Neural cell (in vitro differentiated cells): ENCODE data around the gene DNAAF9. TPM values are rescaled to one million over a fixed set of nuclear protein-coding genes. Genes with fewer than 3 reads are reported as not detected.

ENCODE experiments used
- H2AFZ ChIP-seq: fragments of 200-600, 300-800 bp; sonication (generic), shearing (Covaris generic); 2 replicates; pipeline ENCODE4 v1.6.0; 2014; ENCODE audit warnings: low read depth, mild to moderate bottlenecking, antibody characterized with exemption, low read length, moderate library complexity
- H3F3A ChIP-seq: fragments of 200-600 bp; shearing (Covaris generic); 2 replicates; pipeline ENCODE4 v1.6.1; 2016; ENCODE audit warnings: mild to moderate bottlenecking, moderate library complexity, mixed read lengths, antibody characterized with exemption, low read length; ENCODE audit not compliant: insufficient read depth, poor library complexity, severe bottlenecking
- H3K27ac ChIP-seq: fragments of 200-600, 300-800 bp; sonication (generic), shearing (Covaris generic); 2 replicates; pipeline ENCODE4 v1.5.1; 2014; ENCODE audit warnings: mild to moderate bottlenecking, low read length, moderate library complexity
- H3K27me3 ChIP-seq: fragments of 300-800, 200-600 bp; sonication (generic), shearing (Covaris generic); 2 replicates; pipeline ENCODE4 v1.6.0; 2014; ENCODE audit warnings: mild to moderate bottlenecking, low read depth, low read length, moderate library complexity; ENCODE audit not compliant: insufficient read depth
- H3K36me3 ChIP-seq: fragments of 300-800, 200-600 bp; sonication (generic), shearing (Covaris generic); 2 replicates; pipeline ENCODE4 v1.5.1; 2014; ENCODE audit warnings: mild to moderate bottlenecking, antibody characterized with exemption, low read length, moderate library complexity; ENCODE audit not compliant: insufficient read depth
- H3K4me2 ChIP-seq: fragments of 300-800, 200-600 bp; sonication (generic), shearing (Covaris generic); 2 replicates; pipeline ENCODE4 v1.6.0; 2014; ENCODE audit warnings: mild to moderate bottlenecking, low read length
- H3K4me3 ChIP-seq: fragments of 300-800, 200-600 bp; sonication (generic), shearing (Covaris generic); 2 replicates; pipeline ENCODE4 v1.5.1; 2014; ENCODE audit warnings: mild to moderate bottlenecking, low read length, moderate library complexity
- H3K79me2 ChIP-seq: fragments of 200-600 bp; shearing (Covaris generic); replicated peaks from 2 replicates; pipeline ENCODE4 v1.6.0; 2014; ENCODE audit warnings: mild to moderate bottlenecking, low read length, moderate library complexity; ENCODE audit not compliant: insufficient read depth
- H3K9ac ChIP-seq: fragments of 300-800, 200-600 bp; sonication (generic), shearing (Covaris generic); 2 replicates; pipeline ENCODE4 v1.6.1; 2016; ENCODE audit warnings: mild to moderate bottlenecking, low read length, mixed read lengths
- H3K9me2 ChIP-seq: fragments of 200-600 bp; shearing (Covaris generic); 2 replicates; pipeline ENCODE4 v1.6.1; 2016; ENCODE audit warnings: mild to moderate bottlenecking, low read length, mixed read lengths; ENCODE audit not compliant: insufficient read depth
- H3K9me3 ChIP-seq: fragments of 200-600, 300-800 bp; sonication (generic), shearing (Covaris generic); 2 replicates; pipeline ENCODE4 v1.6.1; 2016; ENCODE audit warnings: mild to moderate bottlenecking, mixed run types, low read length, moderate library complexity, mixed read lengths
- H4K20me1 ChIP-seq: fragments of 200-600 bp; shearing (Covaris generic); 2 replicates; pipeline ENCODE4 v1.6.1; 2016; ENCODE audit warnings: mild to moderate bottlenecking, mixed run types; ENCODE audit not compliant: insufficient read depth
- CTCF ChIP-seq: fragments of 450-650 bp; IDR thresholded peaks from 2 replicates; pipeline ENCODE4 v1.5.1; 2014; ENCODE audit warnings: antibody characterized with exemption, mild to moderate bottlenecking, moderate library complexity; ENCODE audit not compliant: poor library complexity, severe bottlenecking
- EP300 ChIP-seq: fragments of 450-650 bp; conservative IDR thresholded peaks from 2 replicates; pipeline ENCODE4 v1.6.1; 2014; ENCODE audit warnings: antibody characterized with exemption, mild to moderate bottlenecking, moderate library complexity; ENCODE audit not compliant: poor library complexity, severe bottlenecking
- EZH2 ChIP-seq: fragments of 200-600, 300-800 bp; shearing (Covaris generic), sonication (generic); IDR thresholded peaks from 2 replicates; pipeline ENCODE4 v1.6.1; 2014; ENCODE audit warnings: antibody characterized with exemption, low read length, borderline replicate concordance, mild to moderate bottlenecking; ENCODE audit not compliant: insufficient read depth, poor library complexity, severe bottlenecking
- MXI1 ChIP-seq: fragments of 450-650 bp; conservative IDR thresholded peaks from 2 replicates; pipeline ENCODE4 v1.6.1; 2014; ENCODE audit warnings: antibody characterized with exemption, mild to moderate bottlenecking; ENCODE audit not compliant: poor library complexity, severe bottlenecking
- POLR2AphosphoS5 ChIP-seq: IDR thresholded peaks from 2 replicates; pipeline ENCODE4 v1.6.1; 2012
- RAD21 ChIP-seq: fragments of 450-650 bp; conservative IDR thresholded peaks from 2 replicates; pipeline ENCODE4 v1.6.1; 2014; ENCODE audit warnings: antibody characterized with exemption, mild to moderate bottlenecking, moderate library complexity
- REST ChIP-seq: IDR thresholded peaks from 2 replicates; pipeline ENCODE4 v1.6.1; 2012; ENCODE audit warnings: borderline replicate concordance
- SMC3 ChIP-seq: fragments of 450-650 bp; conservative IDR thresholded peaks from 2 replicates; pipeline ENCODE4 v1.6.1; 2014; ENCODE audit warnings: antibody characterized with exemption, mild to moderate bottlenecking, moderate library complexity; ENCODE audit not compliant: poor library complexity
- TAF1 ChIP-seq: IDR thresholded peaks from 2 replicates; pipeline ENCODE4 v1.6.1; 2012; ENCODE audit warnings: low read depth
- polyA plus RNA-seq: library from polyadenylated mRNA; depleted of rRNA; stranded (reverse); fragments of >200 nt; gene quantifications from 2 replicates; pipeline ENCODE4 v1.2.3, GENCODE V29; 2014

DNAAF9 gene
- polyA plus RNA-seq, 1 donor from 2014 or later = 58.0 TPM

GRCh38 chr20:3405139-3405538, 2.3 kb downstream of the DNAAF9 start:
- Histone ChIP-seq H3F3A (no peaks in the 10 kb centered on the region), H4K20me1 (no peaks in the 10 kb centered on the region), H3K9me3 (no peaks in the 10 kb centered on the region), H3K79me2 (peaks cover 70% of the 10 kb centered on the region), H3K27me3 (no peaks in the 10 kb centered on the region), H3K4me3 (peak overlapping the region; percentile 73), H3K9me2 (no peaks in the 10 kb centered on the region), H3K36me3 (no peaks in the 10 kb centered on the region), H3K4me2 (peak overlapping the region; percentile 96), H3K9ac (peak overlapping the region; percentile 97), H2AFZ (no peak overlapping the region), H3K27ac (peak overlapping the region; percentile 99)
- TF ChIP-seq EZH2 = no peak

- H3K36me3 ChIP-seq = no peaks in the 10 kb centered on the region
- H3K79me2 ChIP-seq = peaks cover 78% of the 10 kb centered on the region
- no peaks in the 10 kb centered on the region for H3K9me3 ChIP-seq
- H4K20me1 ChIP-seq = no peaks in the 10 kb centered on the region
- TF ChIP-seq REST (no peak), TAF1 (no peak), CTCF (no peak), EZH2 (no peak), MXI1 (no peak), POLR2AphosphoS5 (no peak), EP300 (no peak), SMC3 (no peak), RAD21 (no peak)
- H3K4me2 ChIP-seq = no peak overlapping the region
- no peak overlapping the region for H2AFZ ChIP-seq
- no peaks in the 10 kb centered on the region for H3K27me3 ChIP-seq
- H3F3A ChIP-seq = no peaks in the 10 kb centered on the region
- peak overlapping the region; percentile 73 for H3K4me3 ChIP-seq
- H3K9ac ChIP-seq = no peak overlapping the region
- no peak overlapping the region for H3K27ac ChIP-seq
- no peaks in the 10 kb centered on the region for H3K9me2 ChIP-seq
These were observed 3.1 kb downstream of the DNAAF9 start for GRCh38 chr20:3404402-3404801.

GRCh38 chr20:3403741-3404140, 3.7 kb downstream of the DNAAF9 start:
- no peaks in the 10 kb centered on the region for H3F3A ChIP-seq
- no peaks in the 10 kb centered on the region for H3K9me3 ChIP-seq
- H4K20me1 ChIP-seq = no peaks in the 10 kb centered on the region
- no peak overlapping the region for H3K4me3 ChIP-seq
- no peak overlapping the region for H2AFZ ChIP-seq
- H3K79me2 ChIP-seq = peaks cover 81% of the 10 kb centered on the region
- no peaks in the 10 kb centered on the region for H3K27me3 ChIP-seq
- no peak overlapping the region for H3K9ac ChIP-seq
- TF ChIP-seq TAF1 = no peak
- TF ChIP-seq POLR2AphosphoS5 = no peak
- no peak for TF ChIP-seq EZH2
- TF ChIP-seq SMC3 = no peak
- no peak for TF ChIP-seq REST
- TF ChIP-seq MXI1 = no peak
- TF ChIP-seq CTCF = no peak
- TF ChIP-seq EP300 = no peak
- no peak for TF ChIP-seq RAD21
- no peak overlapping the region for H3K27ac ChIP-seq
- no peak overlapping the region for H3K4me2 ChIP-seq
- no peaks in the 10 kb centered on the region for H3K36me3 ChIP-seq
- no peaks in the 10 kb centered on the region for H3K9me2 ChIP-seq
